Glutamatergic neuron (in vitro differentiated cells): ENCODE data around the gene ZNF652. TPM values are rescaled to one million over a fixed set of nuclear protein-coding genes. Genes with fewer than 3 reads are reported as not detected.

ENCODE experiments used
- DNase-seq: peaks from one replicate; pipeline ENCODE4 v3.0.0; 2022
- H3K27ac Mint-ChIP-seq: one replicate; pipeline ENCODE4 v1.8.0; 2020; ENCODE audit warnings: mild to moderate bottlenecking, mixed read lengths, inconsistent platforms; ENCODE audit not compliant: unreplicated experiment
- H3K27me3 Mint-ChIP-seq: one replicate; pipeline ENCODE4 v1.8.0; 2020; ENCODE audit warnings: mild to moderate bottlenecking, moderate library complexity, mixed read lengths, inconsistent platforms; ENCODE audit not compliant: unreplicated experiment
- H3K36me3 Mint-ChIP-seq: one replicate; pipeline ENCODE4 v1.8.0; 2020; ENCODE audit warnings: mild to moderate bottlenecking, mixed read lengths, inconsistent platforms; ENCODE audit not compliant: unreplicated experiment
- H3K4me1 Mint-ChIP-seq: one replicate; pipeline ENCODE4 v1.8.0; 2020; ENCODE audit warnings: mild to moderate bottlenecking, low read depth, mixed read lengths, inconsistent platforms; ENCODE audit not compliant: unreplicated experiment
- H3K4me3 Mint-ChIP-seq: one replicate; pipeline ENCODE4 v1.8.0; 2020; ENCODE audit warnings: mild to moderate bottlenecking, mixed read lengths, inconsistent platforms; ENCODE audit not compliant: unreplicated experiment
- H3K9me3 Mint-ChIP-seq: one replicate; pipeline ENCODE4 v1.8.0; 2020; ENCODE audit warnings: mild to moderate bottlenecking, moderate library complexity, mixed read lengths, inconsistent platforms; ENCODE audit not compliant: unreplicated experiment
- total RNA-seq: library from RNA; stranded (reverse); fragmentation: NEBNext Ultra II Directional; extraction: Animal tissue kit (Norgen Biotek cat#: 25700); gene quantifications from one replicate; pipeline ENCODE4 v1.2.1, GENCODE V29; 2021; ENCODE audit not compliant: unreplicated experiment
- TF ChIP-seq, protein P1 (sequence below): fragments of 200-600 bp; sonication (generic); IDR thresholded peaks from one replicate; pipeline ENCODE4 v1.5.0; 2021; ENCODE audit not compliant: partially characterized antibody, unreplicated experiment

The ZNF652 gene
- total RNA-seq, 1 donor from 2014 or later = 37.4 TPM

DNA sequence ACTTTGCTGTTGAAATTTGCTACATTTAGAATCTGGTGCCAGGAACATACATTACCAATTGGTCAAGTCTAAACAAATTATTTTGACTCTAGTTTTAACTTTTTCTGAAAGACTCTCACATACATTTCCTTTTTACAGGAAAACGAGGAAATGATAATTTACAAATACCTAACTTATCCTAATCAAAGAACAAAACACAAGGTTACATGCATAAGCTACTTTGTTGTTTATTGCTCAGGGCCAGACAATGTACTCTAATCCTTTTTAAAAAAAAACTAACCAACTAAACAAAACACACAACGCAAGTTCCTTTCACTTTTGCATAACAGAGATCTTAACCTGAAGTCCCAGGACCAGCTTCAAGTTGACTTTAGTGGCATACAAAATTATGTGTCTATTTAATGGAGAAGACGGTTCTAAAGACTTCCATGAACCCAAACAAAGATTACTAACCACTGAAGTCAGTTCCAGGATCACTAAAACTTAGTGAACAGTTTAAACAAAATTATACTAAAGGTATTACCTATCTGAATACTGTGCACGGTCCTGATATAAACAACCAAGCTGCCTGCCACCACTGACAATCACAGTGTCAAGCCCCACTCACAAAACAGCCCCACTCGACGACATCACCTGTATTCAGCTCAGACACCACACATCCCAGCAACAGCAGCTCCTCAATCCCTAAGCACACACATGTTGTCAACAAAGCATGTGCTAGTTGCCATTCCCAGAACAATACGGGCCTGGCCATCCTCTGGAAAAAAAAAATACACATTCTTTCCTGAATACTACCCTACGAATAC, 1.9 kb downstream of the ZNF652 start:
- H3K27ac Mint-ChIP-seq = peak overlapping the region; percentile 81
- H3K36me3 Mint-ChIP-seq = no peaks in the 10 kb centered on the region
- TF ChIP-seq, protein P1, sequence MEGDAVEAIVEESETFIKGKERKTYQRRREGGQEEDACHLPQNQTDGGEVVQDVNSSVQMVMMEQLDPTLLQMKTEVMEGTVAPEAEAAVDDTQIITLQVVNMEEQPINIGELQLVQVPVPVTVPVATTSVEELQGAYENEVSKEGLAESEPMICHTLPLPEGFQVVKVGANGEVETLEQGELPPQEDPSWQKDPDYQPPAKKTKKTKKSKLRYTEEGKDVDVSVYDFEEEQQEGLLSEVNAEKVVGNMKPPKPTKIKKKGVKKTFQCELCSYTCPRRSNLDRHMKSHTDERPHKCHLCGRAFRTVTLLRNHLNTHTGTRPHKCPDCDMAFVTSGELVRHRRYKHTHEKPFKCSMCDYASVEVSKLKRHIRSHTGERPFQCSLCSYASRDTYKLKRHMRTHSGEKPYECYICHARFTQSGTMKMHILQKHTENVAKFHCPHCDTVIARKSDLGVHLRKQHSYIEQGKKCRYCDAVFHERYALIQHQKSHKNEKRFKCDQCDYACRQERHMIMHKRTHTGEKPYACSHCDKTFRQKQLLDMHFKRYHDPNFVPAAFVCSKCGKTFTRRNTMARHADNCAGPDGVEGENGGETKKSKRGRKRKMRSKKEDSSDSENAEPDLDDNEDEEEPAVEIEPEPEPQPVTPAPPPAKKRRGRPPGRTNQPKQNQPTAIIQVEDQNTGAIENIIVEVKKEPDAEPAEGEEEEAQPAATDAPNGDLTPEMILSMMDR = no peak
- peaks cover 6% of the 10 kb centered on the region for H3K9me3 Mint-ChIP-seq
- H3K27me3 Mint-ChIP-seq = peaks cover 10% of the 10 kb centered on the region
- no peak for DNase-seq
- peak overlapping the region; percentile 98 for H3K4me3 Mint-ChIP-seq
- H3K4me1 Mint-ChIP-seq = peaks cover 11% of the 10 kb centered on the region

- Mint-ChIP-seq H3K27me3 (peaks cover 10% of the 10 kb centered on the region), H3K27ac (no peak overlapping the region), H3K4me1 (peaks cover 11% of the 10 kb centered on the region), H3K36me3 (no peaks in the 10 kb centered on the region), H3K9me3 (peaks cover 7% of the 10 kb centered on the region), H3K4me3 (no peak overlapping the region)
- DNase-seq = no peak
- TF ChIP-seq, protein P1 = no peak
Measured at GRCh38 chr17:49358641-49359247, 3.3 kb downstream of the ZNF652 start.

DNA sequence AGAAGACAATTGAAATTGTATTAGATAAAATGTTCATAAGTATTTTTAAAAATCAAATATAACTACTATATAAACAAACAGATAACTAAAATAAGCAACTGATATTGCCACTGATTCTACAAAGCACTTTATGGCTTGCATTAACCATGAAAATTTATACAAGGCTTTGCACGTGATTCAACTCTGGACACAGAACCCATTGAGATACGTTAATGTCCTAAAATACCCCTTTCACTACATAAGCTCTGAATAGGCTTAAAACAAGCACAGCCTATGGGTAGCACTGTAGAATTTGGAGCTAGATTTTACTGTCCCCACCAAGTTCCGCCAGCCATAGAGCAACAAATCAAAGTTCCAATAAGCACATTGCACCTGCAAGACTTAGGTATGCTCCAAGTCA, 4.5 kb downstream of the ZNF652 start:
- Mint-ChIP-seq H3K27ac (no peak overlapping the region), H3K36me3 (no peaks in the 10 kb centered on the region), H3K27me3 (peaks cover 9% of the 10 kb centered on the region), H3K4me1 (peaks cover 11% of the 10 kb centered on the region), H3K9me3 (peaks cover 7% of the 10 kb centered on the region), H3K4me3 (no peak overlapping the region)
- DNase-seq = no peak
- TF ChIP-seq, protein P1 = no peak

GRCh38 chr17:49356320-49356719, 5.7 kb downstream of the ZNF652 start:
- Mint-ChIP-seq H3K27ac (no peak overlapping the region), H3K4me1 (peaks cover 11% of the 10 kb centered on the region), H3K9me3 (peaks cover 7% of the 10 kb centered on the region), H3K36me3 (no peaks in the 10 kb centered on the region), H3K27me3 (peaks cover 8% of the 10 kb centered on the region), H3K4me3 (no peak overlapping the region)
- TF ChIP-seq, protein P1 = no peak
- DNase-seq = no peak

DNA sequence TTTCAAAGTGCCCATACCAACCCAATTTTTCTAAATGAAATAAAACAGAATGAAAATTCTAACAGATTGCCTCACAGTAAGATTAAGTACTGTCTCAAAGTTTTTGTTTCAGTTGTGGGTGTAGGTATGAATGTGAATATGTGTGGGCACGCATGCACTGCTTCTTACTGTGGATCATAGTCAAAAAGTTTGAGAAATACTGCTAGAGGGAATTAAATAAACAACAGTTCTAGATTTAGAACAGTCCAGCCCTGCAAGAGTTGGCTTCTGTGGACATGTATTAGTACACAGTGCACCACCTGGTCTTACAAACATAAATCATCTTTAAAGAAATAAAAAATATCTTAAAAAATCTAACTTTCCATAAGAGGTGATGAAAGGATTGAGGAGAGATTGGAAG, 8.4 kb downstream of the ZNF652 start:
- Mint-ChIP-seq H3K36me3 (no peaks in the 10 kb centered on the region), H3K27me3 (peaks cover 2% of the 10 kb centered on the region), H3K4me3 (no peak overlapping the region), H3K4me1 (no peaks in the 10 kb centered on the region), H3K27ac (no peak overlapping the region), H3K9me3 (peaks cover 1% of the 10 kb centered on the region)
- no peak for DNase-seq
- TF ChIP-seq, protein P1 = no peak
